KMS-11 (cell line): ENCODE data around the gene SCFD2.

Source experiments
- H2AFZ ChIP-seq: fragments of 200-600 bp; sonication (generic); 2 replicates; pipeline ENCODE4 v1.6.1; 2016; ENCODE audit warnings: antibody characterized with exemption, mixed run types, low read depth
- H3K27ac ChIP-seq: fragments of 200-600 bp; sonication (generic); 2 replicates; pipeline ENCODE4 v1.6.1; 2016; ENCODE audit warnings: mild to moderate bottlenecking, mixed run types
- H3K27me3 ChIP-seq: fragments of 200-600 bp; sonication (generic); 2 replicates; pipeline ENCODE4 v1.6.1; 2017; ENCODE audit warnings: mild to moderate bottlenecking, low read depth, mixed run types, moderate library complexity; ENCODE audit not compliant: insufficient read depth
- H3K36me3 ChIP-seq: fragments of 200-600 bp; sonication (generic); 2 replicates; pipeline ENCODE4 v1.6.1; 2017; ENCODE audit warnings: mild to moderate bottlenecking, mixed run types; ENCODE audit not compliant: insufficient read depth
- H3K4me1 ChIP-seq: fragments of 200-600 bp; sonication (generic); 2 replicates; pipeline ENCODE4 v1.6.1; 2016; ENCODE audit warnings: mild to moderate bottlenecking, low read depth, mixed run types; ENCODE audit not compliant: poor library complexity, severe bottlenecking
- H3K4me2 ChIP-seq: fragments of 200-600 bp; sonication (generic); 2 replicates; pipeline ENCODE4 v1.7.0; 2016; ENCODE audit warnings: mild to moderate bottlenecking, mixed run types
- H3K4me3 ChIP-seq: fragments of 200-600 bp; sonication (generic); IDR thresholded peaks from 2 replicates; pipeline ENCODE4 v1.6.1; 2017; ENCODE audit warnings: low read depth, low read length, mixed read lengths; ENCODE audit not compliant: insufficient read depth
- H3K79me2 ChIP-seq: fragments of 200-600 bp; sonication (generic); 2 replicates; pipeline ENCODE4 v1.6.1; 2016; ENCODE audit warnings: low read depth, mixed run types; ENCODE audit not compliant: insufficient read depth
- H3K9ac ChIP-seq: fragments of 200-600 bp; sonication (generic); 2 replicates; pipeline ENCODE4 v1.6.1; 2016; ENCODE audit warnings: mild to moderate bottlenecking, mixed run types
- H4K20me1 ChIP-seq: fragments of 200-600 bp; sonication (generic); 2 replicates; pipeline ENCODE4 v1.6.1; 2016; ENCODE audit warnings: mild to moderate bottlenecking, mixed run types; ENCODE audit not compliant: insufficient read depth
- CTCF ChIP-seq: fragments of 200-600 bp; sonication (generic); conservative IDR thresholded peaks from 2 replicates; pipeline ENCODE4 v1.6.1; 2017; ENCODE audit warnings: low read depth, mild to moderate bottlenecking, antibody characterized with exemption, low read length, moderate library complexity, mixed read lengths

SCFD2 gene

DNA sequence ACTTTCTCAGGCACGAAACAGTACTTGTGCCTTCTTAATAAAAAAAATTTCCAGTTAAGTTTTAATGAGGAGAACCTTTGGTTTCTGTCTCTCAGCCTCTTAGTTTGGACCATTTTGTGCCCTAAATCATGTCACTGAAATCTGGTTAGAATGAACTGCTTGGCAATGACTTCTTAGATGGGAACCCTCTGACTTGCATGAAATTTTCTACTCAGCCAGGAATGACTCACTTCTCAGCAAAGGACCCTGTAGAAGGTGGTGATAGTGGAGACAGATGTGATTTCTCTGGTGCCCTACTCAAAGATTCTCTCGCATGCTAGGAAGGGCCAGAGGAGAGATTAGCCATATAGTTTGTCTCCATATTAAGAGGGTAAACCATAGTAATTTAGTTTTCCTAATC, 453.3 kb downstream of the SCFD2 start:
- Histone ChIP-seq H3K4me2 (no peak overlapping the region), H3K79me2 (no peaks in the 10 kb centered on the region), H3K27me3 (no peaks in the 10 kb centered on the region), H3K27ac (no peak overlapping the region), H3K4me1 (no peaks in the 10 kb centered on the region), H3K9ac (no peak overlapping the region), H4K20me1 (no peaks in the 10 kb centered on the region), H3K36me3 (no peaks in the 10 kb centered on the region), H3K4me3 (no peak overlapping the region), H2AFZ (no peak overlapping the region)
- TF ChIP-seq CTCF = no peak

- no peak overlapping the region for H3K9ac ChIP-seq
- no peaks in the 10 kb centered on the region for H3K4me1 ChIP-seq
- no peak overlapping the region for H3K4me2 ChIP-seq
- H3K79me2 ChIP-seq = no peaks in the 10 kb centered on the region
- no peak overlapping the region for H3K27ac ChIP-seq
- no peak overlapping the region for H2AFZ ChIP-seq
- H3K27me3 ChIP-seq = no peaks in the 10 kb centered on the region
- H4K20me1 ChIP-seq = no peaks in the 10 kb centered on the region
- no peak overlapping the region for H3K4me3 ChIP-seq
- H3K36me3 ChIP-seq = no peaks in the 10 kb centered on the region
- peak; percentile 94 for TF ChIP-seq CTCF
Observed at GRCh38 chr4:52911684-52912294, 454.1 kb downstream of the SCFD2 start.

DNA sequence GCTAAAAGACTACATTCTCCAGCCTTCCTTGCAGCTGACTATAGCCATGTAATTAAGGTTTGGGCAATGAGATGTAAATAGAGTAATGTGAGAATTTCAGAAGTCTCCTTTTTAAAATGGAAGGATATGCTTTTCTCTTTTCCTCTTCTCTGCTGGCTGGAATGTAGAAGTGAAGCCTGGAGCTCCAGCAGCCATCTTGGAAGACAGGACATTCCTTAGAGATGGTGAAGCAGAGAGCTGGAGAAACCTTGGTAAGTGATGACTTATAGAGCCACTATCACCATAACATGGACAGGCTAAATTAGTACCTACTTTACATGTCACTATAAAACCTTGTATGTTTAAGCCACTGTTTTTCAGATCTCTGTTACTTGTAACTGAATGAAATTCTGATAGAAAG, 455.7 kb downstream of the SCFD2 start:
- Histone ChIP-seq H3K79me2 (no peaks in the 10 kb centered on the region), H3K4me2 (no peak overlapping the region), H3K27ac (no peak overlapping the region), H3K27me3 (no peaks in the 10 kb centered on the region), H3K4me1 (no peaks in the 10 kb centered on the region), H4K20me1 (no peaks in the 10 kb centered on the region), H3K9ac (no peak overlapping the region), H3K36me3 (no peaks in the 10 kb centered on the region), H2AFZ (no peak overlapping the region), H3K4me3 (no peak overlapping the region)
- no peak for TF ChIP-seq CTCF

DNA sequence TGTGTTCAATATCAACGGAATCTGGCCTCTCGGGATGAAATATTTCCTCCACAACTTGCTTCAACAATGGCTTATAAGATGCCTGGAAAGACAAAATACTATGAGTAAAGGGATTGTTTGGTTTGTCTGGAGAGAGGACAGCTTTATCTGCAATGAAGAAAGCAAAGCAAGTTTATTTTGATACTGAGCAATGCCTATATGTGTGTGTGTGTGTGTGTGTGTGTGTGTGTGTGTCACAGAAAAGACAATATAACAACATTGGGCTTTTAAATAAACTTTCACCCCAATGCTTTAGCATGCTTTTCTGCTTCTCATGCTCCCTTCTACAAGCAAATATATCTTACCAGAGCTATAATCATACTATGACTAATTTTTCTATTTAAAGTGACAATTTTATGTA, 458.4 kb downstream of the SCFD2 start:
- H3K27me3 ChIP-seq = no peaks in the 10 kb centered on the region
- H3K4me3 ChIP-seq = no peak overlapping the region
- H3K9ac ChIP-seq = no peak overlapping the region
- H3K4me1 ChIP-seq = no peaks in the 10 kb centered on the region
- H3K79me2 ChIP-seq = no peaks in the 10 kb centered on the region
- no peaks in the 10 kb centered on the region for H4K20me1 ChIP-seq
- TF ChIP-seq CTCF = no peak
- H3K4me2 ChIP-seq = no peak overlapping the region
- no peak overlapping the region for H2AFZ ChIP-seq
- no peaks in the 10 kb centered on the region for H3K36me3 ChIP-seq
- H3K27ac ChIP-seq = no peak overlapping the region
